HEK293T (cell line): Measurements from ENCODE around the gene ZNF205.

Source experiments
- ELF4 ChIP-seq: fragments of 450-650 bp; IDR thresholded peaks from 2 replicates; pipeline ENCODE4 v1.6.1; 2017; ENCODE audit warnings: antibody characterized with exemption
- FOXK2 ChIP-seq: fragments of 450-650 bp; IDR thresholded peaks from 2 replicates; pipeline ENCODE4 v1.6.1; 2016; ENCODE audit warnings: mild to moderate bottlenecking
- FOXM1 ChIP-seq: fragments of 450-650 bp; IDR thresholded peaks from 2 replicates; pipeline ENCODE4 v1.6.1; 2017; ENCODE audit warnings: mild to moderate bottlenecking, borderline replicate concordance
- HDGF ChIP-seq: fragments of 450-650 bp; IDR thresholded peaks from 2 replicates; pipeline ENCODE4 v1.6.1; 2017; ENCODE audit warnings: antibody characterized with exemption, borderline replicate concordance
- L3MBTL2 ChIP-seq: fragments of 450-650 bp; conservative IDR thresholded peaks from 2 replicates; pipeline ENCODE4 v1.6.1; 2016; ENCODE audit warnings: mild to moderate bottlenecking
- LEF1 ChIP-seq: fragments of 450-650 bp; IDR thresholded peaks from 2 replicates; pipeline ENCODE4 v1.6.1; 2017; ENCODE audit warnings: mild to moderate bottlenecking, borderline replicate concordance
- NFRKB ChIP-seq: fragments of 450-650 bp; IDR thresholded peaks from 2 replicates; pipeline ENCODE4 v1.6.1; 2016; ENCODE audit warnings: mild to moderate bottlenecking, moderate library complexity
- SP1 ChIP-seq: fragments of 450-650 bp; IDR thresholded peaks from 2 replicates; pipeline ENCODE4 v1.6.1; 2017
- SUZ12 ChIP-seq: fragments of 450-650 bp; IDR thresholded peaks from 2 replicates; pipeline ENCODE4 v1.6.1; 2016; ENCODE audit warnings: mild to moderate bottlenecking

GRCh38 chr16:3118204-3118790, 5.9 kb downstream of the ZNF205 start:
- TF ChIP-seq FOXM1 = no peak
- TF ChIP-seq SP1 = no peak
- no peak for TF ChIP-seq FOXK2
- no peak for TF ChIP-seq SUZ12
- TF ChIP-seq L3MBTL2 = no peak
- TF ChIP-seq LEF1 = no peak
- TF ChIP-seq HDGF = no peak
- no peak for TF ChIP-seq ELF4
- no peak for TF ChIP-seq NFRKB
